ENCODE measurements around the gene RAB14.

- TF ChIP-seq POLR2A (IDR thresholded peaks at IDR 0.05; ENCODE audit: borderline replicate concordance, extremely low read depth, insufficient read depth, insufficient read length) (no peak), EZH2phosphoT487 (IDR thresholded peaks at IDR 0.05; ENCODE audit: borderline replicate concordance) (no peak), POLR2AphosphoS5 (IDR thresholded peaks at IDR 0.05; ENCODE audit: low read depth, low read length) (no peak), CEBPB (IDR thresholded peaks at IDR 0.05; ENCODE audit: low read depth) (no peak), RAD21 (IDR thresholded peaks at IDR 0.05; ENCODE audit: low read depth) (no peak), TCF7L2 (IDR thresholded peaks at IDR 0.05; ENCODE audit: borderline replicate concordance, extremely low read depth, insufficient read depth, insufficient read length) (no peak), EZH2 (IDR thresholded peaks at IDR 0.05) (no peak), SP1 (IDR thresholded peaks at IDR 0.05; ENCODE audit: low read depth) (no peak), MAX (IDR thresholded peaks at IDR 0.05) (no peak)
- TF ChIP-seq, protein P1, sequence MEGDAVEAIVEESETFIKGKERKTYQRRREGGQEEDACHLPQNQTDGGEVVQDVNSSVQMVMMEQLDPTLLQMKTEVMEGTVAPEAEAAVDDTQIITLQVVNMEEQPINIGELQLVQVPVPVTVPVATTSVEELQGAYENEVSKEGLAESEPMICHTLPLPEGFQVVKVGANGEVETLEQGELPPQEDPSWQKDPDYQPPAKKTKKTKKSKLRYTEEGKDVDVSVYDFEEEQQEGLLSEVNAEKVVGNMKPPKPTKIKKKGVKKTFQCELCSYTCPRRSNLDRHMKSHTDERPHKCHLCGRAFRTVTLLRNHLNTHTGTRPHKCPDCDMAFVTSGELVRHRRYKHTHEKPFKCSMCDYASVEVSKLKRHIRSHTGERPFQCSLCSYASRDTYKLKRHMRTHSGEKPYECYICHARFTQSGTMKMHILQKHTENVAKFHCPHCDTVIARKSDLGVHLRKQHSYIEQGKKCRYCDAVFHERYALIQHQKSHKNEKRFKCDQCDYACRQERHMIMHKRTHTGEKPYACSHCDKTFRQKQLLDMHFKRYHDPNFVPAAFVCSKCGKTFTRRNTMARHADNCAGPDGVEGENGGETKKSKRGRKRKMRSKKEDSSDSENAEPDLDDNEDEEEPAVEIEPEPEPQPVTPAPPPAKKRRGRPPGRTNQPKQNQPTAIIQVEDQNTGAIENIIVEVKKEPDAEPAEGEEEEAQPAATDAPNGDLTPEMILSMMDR (IDR thresholded peaks at IDR 0.05 in 2 of 3, conservative IDR thresholded peaks at IDR 0.05 in 1 of 3; ENCODE audit: borderline replicate concordance in 1 of 3, insufficient read depth in 1 of 3, low read depth in 2 of 3, low read length in 2 of 3): no peak
- TF ChIP-seq, protein P2, sequence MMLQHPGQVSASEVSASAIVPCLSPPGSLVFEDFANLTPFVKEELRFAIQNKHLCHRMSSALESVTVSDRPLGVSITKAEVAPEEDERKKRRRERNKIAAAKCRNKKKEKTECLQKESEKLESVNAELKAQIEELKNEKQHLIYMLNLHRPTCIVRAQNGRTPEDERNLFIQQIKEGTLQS (IDR thresholded peaks at IDR 0.05): no peak
- TF ChIP-seq, protein P3, sequence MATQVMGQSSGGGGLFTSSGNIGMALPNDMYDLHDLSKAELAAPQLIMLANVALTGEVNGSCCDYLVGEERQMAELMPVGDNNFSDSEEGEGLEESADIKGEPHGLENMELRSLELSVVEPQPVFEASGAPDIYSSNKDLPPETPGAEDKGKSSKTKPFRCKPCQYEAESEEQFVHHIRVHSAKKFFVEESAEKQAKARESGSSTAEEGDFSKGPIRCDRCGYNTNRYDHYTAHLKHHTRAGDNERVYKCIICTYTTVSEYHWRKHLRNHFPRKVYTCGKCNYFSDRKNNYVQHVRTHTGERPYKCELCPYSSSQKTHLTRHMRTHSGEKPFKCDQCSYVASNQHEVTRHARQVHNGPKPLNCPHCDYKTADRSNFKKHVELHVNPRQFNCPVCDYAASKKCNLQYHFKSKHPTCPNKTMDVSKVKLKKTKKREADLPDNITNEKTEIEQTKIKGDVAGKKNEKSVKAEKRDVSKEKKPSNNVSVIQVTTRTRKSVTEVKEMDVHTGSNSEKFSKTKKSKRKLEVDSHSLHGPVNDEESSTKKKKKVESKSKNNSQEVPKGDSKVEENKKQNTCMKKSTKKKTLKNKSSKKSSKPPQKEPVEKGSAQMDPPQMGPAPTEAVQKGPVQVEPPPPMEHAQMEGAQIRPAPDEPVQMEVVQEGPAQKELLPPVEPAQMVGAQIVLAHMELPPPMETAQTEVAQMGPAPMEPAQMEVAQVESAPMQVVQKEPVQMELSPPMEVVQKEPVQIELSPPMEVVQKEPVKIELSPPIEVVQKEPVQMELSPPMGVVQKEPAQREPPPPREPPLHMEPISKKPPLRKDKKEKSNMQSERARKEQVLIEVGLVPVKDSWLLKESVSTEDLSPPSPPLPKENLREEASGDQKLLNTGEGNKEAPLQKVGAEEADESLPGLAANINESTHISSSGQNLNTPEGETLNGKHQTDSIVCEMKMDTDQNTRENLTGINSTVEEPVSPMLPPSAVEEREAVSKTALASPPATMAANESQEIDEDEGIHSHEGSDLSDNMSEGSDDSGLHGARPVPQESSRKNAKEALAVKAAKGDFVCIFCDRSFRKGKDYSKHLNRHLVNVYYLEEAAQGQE (IDR thresholded peaks at IDR 0.05; ENCODE audit: low read depth): no peak
Measured at GRCh38 chr9:121232251-121232650, 30.6 kb upstream of the RAB14 start.

Measured in HCT116 (cell line).